PC-9 (cell line): ENCODE results near the gene CYYR1.

Experiments used
- EZH2 ChIP-seq: fragments of 200-600 bp; sonication (generic); IDR thresholded peaks from 2 replicates; pipeline ENCODE4 v1.8.0; 2017; ENCODE audit warnings: antibody characterized with exemption, low read depth
- TF ChIP-seq, protein P1 (sequence below): fragments of 200-600 bp; sonication (generic); conservative IDR thresholded peaks from 2 replicates; pipeline ENCODE4 v1.6.1; 2017; ENCODE audit warnings: mixed run types, antibody characterized with exemption, mild to moderate bottlenecking, moderate library complexity

DNA sequence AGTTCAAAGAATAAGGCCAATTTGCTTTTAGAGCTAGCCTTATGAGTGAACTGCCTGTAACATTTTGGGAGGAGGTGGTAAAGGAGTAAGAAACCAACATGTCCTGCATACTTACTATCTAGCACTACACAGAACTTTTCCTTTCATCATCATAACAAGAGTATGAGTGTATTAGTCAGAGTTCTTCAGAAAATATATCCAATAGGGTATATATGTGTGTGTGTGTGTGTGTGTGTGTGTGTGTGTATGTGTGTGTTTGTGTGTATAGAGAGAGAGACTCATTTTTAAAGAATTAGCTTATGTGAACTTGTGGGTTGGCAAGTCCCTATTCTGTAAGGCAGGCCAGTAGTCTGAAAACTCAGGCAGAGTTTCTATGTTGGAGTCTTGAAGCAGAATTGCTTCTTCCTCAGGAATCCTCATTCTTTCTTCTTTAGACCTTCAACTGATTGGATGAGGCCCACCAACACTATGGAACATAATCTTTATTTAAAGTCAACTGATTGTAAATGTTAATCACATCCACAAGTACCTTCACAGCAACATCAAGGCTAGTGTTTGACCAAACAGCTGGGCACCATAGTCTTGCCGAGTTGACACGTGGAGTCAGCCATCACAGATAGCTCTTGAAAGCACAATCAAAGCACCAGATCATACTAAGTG, 121.9 kb downstream of the CYYR1 start:
- TF ChIP-seq, protein P1, sequence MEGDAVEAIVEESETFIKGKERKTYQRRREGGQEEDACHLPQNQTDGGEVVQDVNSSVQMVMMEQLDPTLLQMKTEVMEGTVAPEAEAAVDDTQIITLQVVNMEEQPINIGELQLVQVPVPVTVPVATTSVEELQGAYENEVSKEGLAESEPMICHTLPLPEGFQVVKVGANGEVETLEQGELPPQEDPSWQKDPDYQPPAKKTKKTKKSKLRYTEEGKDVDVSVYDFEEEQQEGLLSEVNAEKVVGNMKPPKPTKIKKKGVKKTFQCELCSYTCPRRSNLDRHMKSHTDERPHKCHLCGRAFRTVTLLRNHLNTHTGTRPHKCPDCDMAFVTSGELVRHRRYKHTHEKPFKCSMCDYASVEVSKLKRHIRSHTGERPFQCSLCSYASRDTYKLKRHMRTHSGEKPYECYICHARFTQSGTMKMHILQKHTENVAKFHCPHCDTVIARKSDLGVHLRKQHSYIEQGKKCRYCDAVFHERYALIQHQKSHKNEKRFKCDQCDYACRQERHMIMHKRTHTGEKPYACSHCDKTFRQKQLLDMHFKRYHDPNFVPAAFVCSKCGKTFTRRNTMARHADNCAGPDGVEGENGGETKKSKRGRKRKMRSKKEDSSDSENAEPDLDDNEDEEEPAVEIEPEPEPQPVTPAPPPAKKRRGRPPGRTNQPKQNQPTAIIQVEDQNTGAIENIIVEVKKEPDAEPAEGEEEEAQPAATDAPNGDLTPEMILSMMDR = no peak
- no peak for TF ChIP-seq EZH2
